Colonic mucosa (tissue), 4 donors: ENCODE data around the gene ATXN1. TPM values are rescaled to one million over a fixed set of nuclear protein-coding genes. Genes with fewer than 3 reads are reported as not detected.

Source experiments
- DNase-seq: peaks from one replicate; pipeline ENCODE4 v3.0.0-alpha.2; 2020
- H3K27ac ChIP-seq: fragments of 200-600 bp; one replicate; pipeline ENCODE4 v1.8.0; 2021
- H3K27me3 ChIP-seq: fragments of 200-600 bp; one replicate; pipeline ENCODE4 v1.8.0; 2021
- H3K36me3 ChIP-seq: fragments of 200-600 bp; one replicate; pipeline ENCODE4 v1.8.0; 2021
- H3K4me1 ChIP-seq: fragments of 200-600 bp; one replicate; pipeline ENCODE4 v1.8.0; 2021; ENCODE audit warnings: mild to moderate bottlenecking
- H3K4me3 ChIP-seq: fragments of 200-600 bp; one replicate; pipeline ENCODE4 v1.8.0; 2021
- H3K9ac ChIP-seq, 2 donors: one replicate each; pipeline ENCODE4 v1.7.0; 2013; ENCODE audit warnings: control low read depth in 2 of 2, low read depth in 2 of 2, low read length in 2 of 2
- H3K9me3 ChIP-seq: fragments of 200-600 bp; one replicate; pipeline ENCODE4 v1.8.0; 2021
- CTCF ChIP-seq: fragments of 200-600 bp; IDR thresholded peaks from one replicate; pipeline ENCODE4 v1.8.0; 2022; ENCODE audit warnings: antibody characterized with exemption, mild to moderate bottlenecking
- intact Hi-C: fragments of 100-400 bp; cut with DNase I; formaldehyde crosslinking; loops from one replicate; pipeline ENCODE4 v1.14.1; 2022
- total RNA-seq, 2 donors: library from RNA; stranded (reverse); fragmentation: NEBNext Ultra II Directional in 1 of 2; extraction: Animal tissue kit (Norgen Biotek cat#: 25700) in 1 of 2; gene quantifications; one replicate each; pipeline ENCODE4 v1.2.1, GENCODE V29; 2021
- donor health status: healthy.
- donor health status: DM: no; HTN: no; CAD: no.
- donor health status: DM: no; HTN: no; CAD: no.

Gene ATXN1
- total RNA-seq, 2 donors from 2014 or later, result 24.5 to 41.9 TPM

- Histone ChIP-seq H3K36me3 (no peaks in the 10 kb centered on the region), H3K9me3 (no peaks in the 10 kb centered on the region), H3K27me3 (no peaks in the 10 kb centered on the region), H3K27ac (no peak overlapping the region), H3K4me3 (no peak overlapping the region), H3K9ac (no peak overlapping the region), H3K4me1 (no peaks in the 10 kb centered on the region)
- intact Hi-C loops, result no loop called here
- TF ChIP-seq CTCF, result no peak
- DNase-seq, result no peak
These were observed 319.2 kb downstream of the ATXN1 start for GRCh38 chr6:16442031-16442430.

- intact Hi-C loops, result no loop called here
- H3K27ac ChIP-seq, result no peak overlapping the region
These were observed 320.0 kb downstream of the ATXN1 start for GRCh38 chr6:16441262-16441661.

GRCh38 chr6:16440636-16441212 is 320.5 kb downstream of the ATXN1 start:
- intact Hi-C loops, result no loop called here
- no peak overlapping the region for H3K9ac ChIP-seq
- DNase-seq, result no peak
- H3K4me3 ChIP-seq, result no peak overlapping the region
- H3K36me3 ChIP-seq, result no peaks in the 10 kb centered on the region
- no peaks in the 10 kb centered on the region for H3K27me3 ChIP-seq
- no peaks in the 10 kb centered on the region for H3K4me1 ChIP-seq
- no peak overlapping the region for H3K27ac ChIP-seq
- no peaks in the 10 kb centered on the region for H3K9me3 ChIP-seq
- no peak for TF ChIP-seq CTCF

More at GRCh38 chr6:16441262-16441661, 320.0 kb downstream of the ATXN1 start:
- Histone ChIP-seq H3K9ac (no peak overlapping the region), H3K27me3 (no peaks in the 10 kb centered on the region), H3K9me3 (no peaks in the 10 kb centered on the region), H3K4me1 (no peaks in the 10 kb centered on the region), H3K36me3 (no peaks in the 10 kb centered on the region), H3K4me3 (no peak overlapping the region)
- no peak for TF ChIP-seq CTCF
- no peak for DNase-seq

GRCh38 chr6:16438718-16439591 is 322.3 kb downstream of the ATXN1 start:
- no peak overlapping the region for H3K9ac ChIP-seq
- H3K9me3 ChIP-seq, result no peaks in the 10 kb centered on the region
- no peak overlapping the region for H3K27ac ChIP-seq
- no peaks in the 10 kb centered on the region for H3K36me3 ChIP-seq
- intact Hi-C loops, result no loop called here
- H3K4me1 ChIP-seq, result no peaks in the 10 kb centered on the region
- no peaks in the 10 kb centered on the region for H3K27me3 ChIP-seq
- no peak for TF ChIP-seq CTCF
- no peak overlapping the region for H3K4me3 ChIP-seq
- no peak for DNase-seq

- no peak overlapping the region for H3K27ac ChIP-seq
- H3K36me3 ChIP-seq, result no peaks in the 10 kb centered on the region
- no peak for TF ChIP-seq CTCF
- H3K27me3 ChIP-seq, result no peaks in the 10 kb centered on the region
- DNase-seq, result no peak
- H3K9me3 ChIP-seq, result no peaks in the 10 kb centered on the region
- H3K4me3 ChIP-seq, result no peak overlapping the region
- intact Hi-C loops, result no loop called here
- no peak overlapping the region for H3K9ac ChIP-seq
- no peaks in the 10 kb centered on the region for H3K4me1 ChIP-seq
These were observed 323.3 kb downstream of the ATXN1 start for GRCh38 chr6:16437984-16438383.
